Prostate gland (tissue), 2 donors: ENCODE data around the gene TRAPPC3L. TPM values are rescaled to one million over a fixed set of nuclear protein-coding genes. Genes with fewer than 3 reads are reported as not detected.

ENCODE experiments used
- DNase-seq: peaks from one replicate; pipeline ENCODE4 v3.0.0-alpha.2; 2019; ENCODE audit warnings: low spot score
- H3K27ac ChIP-seq, 2 donors: fragments of 200-600 bp; sonication (generic); 2 replicates each; pipeline ENCODE4 v1.5.1; 2017 to 2019
- H3K27me3 ChIP-seq: fragments of 200-600 bp; sonication (generic); replicated peaks from 2 replicates; pipeline ENCODE4 v1.5.1; 2019; ENCODE audit not compliant: insufficient read depth
- H3K36me3 ChIP-seq, 2 donors: fragments of 200-600 bp; sonication (generic); 1 replicate in 1 of 2; 2 replicates in 1 of 2; pipeline versions ENCODE4 v1.5.1 to v1.8.1; 2017 to 2019
- H3K4me1 ChIP-seq: fragments of 200-600 bp; sonication (generic); replicated peaks from 2 replicates; pipeline ENCODE4 v1.5.1; 2019
- H3K4me3 ChIP-seq, 2 donors: fragments of 200-600 bp; sonication (generic); 2 replicates each; pipeline ENCODE4 v1.5.1; 2017 to 2019
- H3K9me3 ChIP-seq: fragments of 200-600 bp; sonication (generic); 2 replicates; pipeline ENCODE4 v1.5.1; 2017
- CTCF ChIP-seq, 4 experiments: fragments of 200-600 bp in 2 of 4; fragments of 450-650 bp in 2 of 4; sonication (generic) in 2 of 4; IDR thresholded peaks; 1 replicate in 3 of 4; 2 replicates in 1 of 4; pipeline ENCODE4 v1.5.1; 2016 to 2019; ENCODE audit warnings: antibody characterized with exemption in 4 of 4, mild to moderate bottlenecking in 2 of 4, moderate library complexity in 2 of 4
- POLR2A ChIP-seq: fragments of 450-650 bp; IDR thresholded peaks from one replicate; pipeline ENCODE4 v1.6.1; 2016; ENCODE audit warnings: antibody characterized with exemption, mild to moderate bottlenecking
- POLR2AphosphoS5 ChIP-seq: sonication (generic); formaldehyde crosslinking; IDR thresholded peaks from one replicate; pipeline ENCODE4 v1.6.1; 2017; ENCODE audit warnings: antibody characterized with exemption
- WGBS: methylation state at CpG from one replicate; pipeline ENCODE4 v1.1.5; 2018; 5-methylcytosine and 5-hydroxymethylcytosine counted together
- intact Hi-C: fragments of 100-400 bp; cut with DNase I; formaldehyde crosslinking; loops from one replicate; pipeline ENCODE4 v1.14.2; 2022
- total RNA-seq, 2 donors: library from RNA; depleted of rRNA; stranded (reverse); fragments of >200 nt; gene quantifications; one replicate each; pipeline ENCODE4 v1.1.0, GENCODE V29; 2016

TRAPPC3L gene
- total RNA-seq, 2 donors from 2014 or later, result not detected

GRCh38 chr6:116530436-116530835 lies 15.0 kb downstream of the TRAPPC3L start:
- H3K36me3 ChIP-seq, result no peaks in the 10 kb centered on the region
- no peak for DNase-seq

DNA sequence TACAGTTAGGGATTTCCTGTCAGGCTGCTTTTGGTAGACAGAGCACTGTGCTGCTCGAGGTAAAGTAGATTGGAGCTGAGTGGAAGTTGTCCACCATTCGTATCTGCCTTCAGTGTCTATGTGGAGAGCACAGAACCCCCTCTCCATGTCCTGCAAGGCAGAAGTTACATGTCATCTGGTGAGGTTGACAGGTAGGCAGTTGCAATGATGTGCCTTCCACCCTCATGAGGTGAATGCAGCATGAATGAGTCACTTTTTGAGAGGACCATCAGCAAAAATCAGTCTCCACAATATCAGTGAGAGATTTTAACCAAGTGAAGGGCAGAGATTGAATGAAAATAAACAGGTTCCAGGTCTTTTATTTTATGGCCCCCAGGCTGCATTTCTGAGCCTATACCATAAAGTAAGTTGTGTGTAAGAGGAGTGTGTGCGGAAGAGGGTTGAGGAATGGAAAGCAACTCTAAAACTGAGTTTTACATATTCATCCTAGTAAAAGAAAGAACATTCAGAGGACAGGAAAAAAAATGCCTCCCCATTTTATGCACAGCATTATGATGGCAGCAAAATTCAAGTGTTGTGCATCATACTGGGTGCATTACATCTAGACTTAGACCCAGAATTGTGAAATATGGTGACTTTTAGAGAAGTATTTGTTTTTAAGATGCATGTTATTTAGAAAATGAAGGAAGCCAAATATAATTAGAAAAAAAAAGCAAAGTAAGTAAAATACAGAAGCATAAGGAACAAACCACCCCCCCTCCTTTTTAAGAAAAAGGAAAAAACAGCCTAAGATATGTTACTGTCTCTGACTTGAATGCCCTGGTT lies 15.8 kb downstream of the TRAPPC3L start:
- no peak overlapping the region for H3K27ac ChIP-seq
- H3K9me3 ChIP-seq, result no peaks in the 10 kb centered on the region
- no peak overlapping the region for H3K4me3 ChIP-seq
- H3K4me1 ChIP-seq, result no peaks in the 10 kb centered on the region
- 76% methylated on average over 3 of the region's 3 CpGs for WGBS
- TF ChIP-seq CTCF (IDR thresholded peaks at IDR 0.05) (no peak), POLR2AphosphoS5 (no peak), POLR2A (no peak)
- DNase-seq, result no peak
- no peaks in the 10 kb centered on the region for H3K36me3 ChIP-seq
- intact Hi-C loops, result loop anchor here (10.0 kb wide), 1 partner anchor 245 kb away; no protein-coding TSS in a partner anchor
- H3K27me3 ChIP-seq, result no peaks in the 10 kb centered on the region

More at GRCh38 chr6:116530436-116530835, 15.0 kb downstream of the TRAPPC3L start:
- no peak overlapping the region for H3K27ac ChIP-seq
- intact Hi-C loops, result loop anchor here (10.0 kb wide), 1 partner anchor 246 kb away; no protein-coding TSS in a partner anchor
- no peak for TF ChIP-seq POLR2A
- no peak for TF ChIP-seq POLR2AphosphoS5
- no peak overlapping the region for H3K4me3 ChIP-seq
- H3K27me3 ChIP-seq, result no peaks in the 10 kb centered on the region
- WGBS, result 47% methylated on average over 2 of the region's 2 CpGs
- no peaks in the 10 kb centered on the region for H3K4me1 ChIP-seq
- no peaks in the 10 kb centered on the region for H3K9me3 ChIP-seq

DNA sequence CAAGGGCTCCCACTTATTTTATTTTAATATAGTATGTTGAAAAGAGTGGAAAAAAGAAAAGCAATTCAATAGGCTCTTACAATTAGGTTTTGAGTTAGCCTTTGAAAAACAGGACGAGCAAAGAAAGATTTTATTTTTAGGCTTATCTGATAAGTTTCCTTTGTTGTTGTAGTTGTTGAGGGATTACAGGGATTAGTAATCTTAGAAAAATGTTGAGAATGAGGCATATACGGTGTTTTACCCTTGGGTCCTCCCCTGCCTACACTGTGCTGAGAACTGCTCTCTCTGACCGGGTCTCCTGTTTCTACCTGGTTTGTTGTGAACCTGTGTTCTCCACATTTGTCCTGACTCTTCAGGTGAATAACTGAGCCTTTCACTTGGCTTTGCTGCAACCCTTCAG lies 16.7 kb downstream of the TRAPPC3L start:
- no peak overlapping the region for H3K4me3 ChIP-seq
- no peaks in the 10 kb centered on the region for H3K9me3 ChIP-seq
- no peaks in the 10 kb centered on the region for H3K4me1 ChIP-seq
- no peak overlapping the region for H3K27ac ChIP-seq
- no peak for DNase-seq
- 51% methylated on average over 3 of the region's 3 CpGs for WGBS
- intact Hi-C loops, result no loop called here
- H3K36me3 ChIP-seq, result no peaks in the 10 kb centered on the region
- TF ChIP-seq POLR2A (no peak), CTCF (IDR thresholded peaks at IDR 0.05) (no peak), POLR2AphosphoS5 (no peak)
- no peaks in the 10 kb centered on the region for H3K27me3 ChIP-seq

DNA sequence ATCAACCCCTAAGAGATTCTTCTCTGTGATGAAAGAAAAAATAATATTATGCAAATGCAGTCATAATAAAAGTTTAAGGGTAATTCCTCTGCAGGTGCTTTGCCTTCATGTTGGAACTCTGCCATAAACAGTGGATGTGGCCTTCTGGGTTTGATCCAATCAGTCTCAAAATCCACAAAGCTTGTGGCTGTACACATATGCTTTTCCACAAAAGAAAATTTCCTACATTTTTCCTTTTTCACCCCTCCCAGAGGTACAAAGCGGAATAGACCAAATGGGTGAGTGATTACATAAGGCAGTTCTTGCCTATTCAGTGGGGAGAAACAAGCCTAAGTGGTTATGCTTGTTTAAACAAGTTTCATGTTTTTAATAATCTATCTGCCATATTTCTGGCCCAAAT lies 17.4 kb downstream of the TRAPPC3L start:
- Histone ChIP-seq H3K4me1 (no peaks in the 10 kb centered on the region), H3K36me3 (no peaks in the 10 kb centered on the region), H3K9me3 (no peaks in the 10 kb centered on the region), H3K4me3 (no peak overlapping the region), H3K27ac (no peak overlapping the region), H3K27me3 (no peaks in the 10 kb centered on the region)
- TF ChIP-seq POLR2A, result no peak
- TF ChIP-seq CTCF (IDR thresholded peaks at IDR 0.05), result no peak
- no peak for TF ChIP-seq POLR2AphosphoS5
- WGBS, result 73% methylated on average over 1 of the region's 1 CpG
- intact Hi-C loops, result no loop called here
- no peak for DNase-seq

GRCh38 chr6:116524236-116524635 lies 21.2 kb downstream of the TRAPPC3L start:
- no peaks in the 10 kb centered on the region for H3K27me3 ChIP-seq
- intact Hi-C loops, result no loop called here
- H3K36me3 ChIP-seq, result no peaks in the 10 kb centered on the region
- WGBS, result 92% methylated on average over 2 of the region's 2 CpGs
- no peak for TF ChIP-seq POLR2AphosphoS5
- TF ChIP-seq POLR2A, result no peak
- TF ChIP-seq CTCF (IDR thresholded peaks at IDR 0.05), result no peak
- no peak for DNase-seq
- no peaks in the 10 kb centered on the region for H3K9me3 ChIP-seq
- no peak overlapping the region for H3K4me3 ChIP-seq
- no peaks in the 10 kb centered on the region for H3K4me1 ChIP-seq
- no peak overlapping the region for H3K27ac ChIP-seq
